T-helper 2 cell (primary cell): ENCODE results near the gene CRHR1.

Experiments used
- DNase-seq, 5 experiments: peaks; one replicate each; pipeline versions ENCODE4 v3.0.0 to v3.0.0-alpha.2; 2012 to 2022

The CRHR1 gene

DNA sequence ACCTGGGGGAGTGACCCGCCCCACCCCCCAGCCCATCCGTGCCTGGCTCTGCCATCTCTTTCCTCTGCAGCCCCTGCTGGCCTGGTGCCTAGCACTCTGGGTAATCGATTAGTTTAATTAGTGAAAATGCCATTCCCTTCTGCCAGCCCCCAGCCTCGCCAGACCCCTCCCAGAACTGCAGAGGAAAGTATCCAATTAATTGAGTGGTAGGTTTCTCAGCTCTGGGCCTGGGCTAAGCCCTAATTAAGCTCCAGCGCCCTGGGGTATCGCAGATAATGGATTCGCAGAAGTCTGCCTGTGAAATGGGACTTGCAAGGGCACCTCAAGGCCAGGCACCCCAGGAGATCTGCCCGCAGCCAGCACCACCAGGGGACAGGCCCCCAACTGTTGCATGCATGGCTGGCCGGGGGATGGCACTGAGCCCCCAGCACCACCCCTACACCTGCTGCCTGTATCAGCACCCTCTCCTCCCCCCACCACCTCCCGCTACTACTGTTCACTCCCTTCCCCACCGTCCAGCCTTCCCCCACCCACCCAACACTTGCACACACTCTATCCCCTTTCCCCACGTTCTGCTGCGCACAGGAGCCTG lies 40.9 kb downstream of the CRHR1 start:
- no peak for DNase-seq

DNA sequence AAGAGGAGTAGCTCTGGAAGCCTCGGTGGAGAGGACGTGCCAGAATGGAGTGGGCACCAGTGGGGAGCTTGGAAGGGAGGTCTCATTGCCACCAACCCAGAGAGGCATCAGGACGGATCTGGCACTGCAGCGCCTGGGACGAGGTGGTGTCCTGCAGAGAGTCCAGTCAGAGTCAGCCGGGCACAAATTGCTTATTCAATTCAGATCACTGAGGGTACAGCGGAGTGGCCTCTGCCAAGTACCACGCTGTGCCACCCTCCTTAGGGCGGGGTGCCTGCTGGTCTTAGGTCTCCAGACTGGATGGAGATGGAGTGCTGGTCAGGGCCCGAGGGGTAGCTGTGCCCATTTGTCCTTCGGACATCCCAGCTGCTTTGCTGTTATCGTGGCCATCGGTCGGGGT lies 41.7 kb downstream of the CRHR1 start:
- no peak for DNase-seq

- no peak for DNase-seq
These were observed 42.9 kb downstream of the CRHR1 start for GRCh38 chr17:45826919-45827588.

GRCh38 chr17:45828171-45828570 lies 44.1 kb downstream of the CRHR1 start:
- no peak for DNase-seq

DNA sequence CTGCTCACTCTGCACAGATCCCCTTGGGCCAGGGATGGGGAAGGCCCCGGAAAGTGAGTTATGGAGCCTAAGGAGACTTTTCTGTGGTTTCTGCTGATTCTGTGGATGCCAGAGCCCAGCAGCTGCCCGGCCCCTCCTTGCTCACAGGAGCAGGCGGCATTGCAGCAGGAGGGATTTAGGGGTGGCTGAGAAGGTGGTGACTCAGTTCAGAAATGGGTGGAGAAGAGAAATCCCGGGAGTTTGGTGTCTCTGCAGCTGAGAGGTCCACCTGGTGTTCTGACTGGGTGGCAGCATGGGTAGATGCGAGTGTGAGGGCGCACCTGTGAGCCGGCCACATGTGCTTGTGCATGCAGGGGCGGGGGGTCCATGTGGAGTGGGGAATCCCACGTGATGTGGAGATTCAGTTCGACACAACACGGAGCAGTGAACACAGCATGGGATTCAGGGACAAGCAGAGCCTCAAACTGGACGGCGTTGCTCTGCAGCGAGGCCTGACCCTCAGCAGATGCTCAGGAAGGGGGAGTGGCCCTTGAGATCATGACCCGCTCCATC lies 44.5 kb downstream of the CRHR1 start:
- no peak for DNase-seq

GRCh38 chr17:45833920-45834319 lies 49.8 kb downstream of the CRHR1 start:
- DNase-seq = no peak

- no peak for DNase-seq
These were observed 50.6 kb downstream of the CRHR1 start for GRCh38 chr17:45834471-45835396.

GRCh38 chr17:45835481-45835880 lies 51.4 kb downstream of the CRHR1 start:
- DNase-seq = no peak

DNA sequence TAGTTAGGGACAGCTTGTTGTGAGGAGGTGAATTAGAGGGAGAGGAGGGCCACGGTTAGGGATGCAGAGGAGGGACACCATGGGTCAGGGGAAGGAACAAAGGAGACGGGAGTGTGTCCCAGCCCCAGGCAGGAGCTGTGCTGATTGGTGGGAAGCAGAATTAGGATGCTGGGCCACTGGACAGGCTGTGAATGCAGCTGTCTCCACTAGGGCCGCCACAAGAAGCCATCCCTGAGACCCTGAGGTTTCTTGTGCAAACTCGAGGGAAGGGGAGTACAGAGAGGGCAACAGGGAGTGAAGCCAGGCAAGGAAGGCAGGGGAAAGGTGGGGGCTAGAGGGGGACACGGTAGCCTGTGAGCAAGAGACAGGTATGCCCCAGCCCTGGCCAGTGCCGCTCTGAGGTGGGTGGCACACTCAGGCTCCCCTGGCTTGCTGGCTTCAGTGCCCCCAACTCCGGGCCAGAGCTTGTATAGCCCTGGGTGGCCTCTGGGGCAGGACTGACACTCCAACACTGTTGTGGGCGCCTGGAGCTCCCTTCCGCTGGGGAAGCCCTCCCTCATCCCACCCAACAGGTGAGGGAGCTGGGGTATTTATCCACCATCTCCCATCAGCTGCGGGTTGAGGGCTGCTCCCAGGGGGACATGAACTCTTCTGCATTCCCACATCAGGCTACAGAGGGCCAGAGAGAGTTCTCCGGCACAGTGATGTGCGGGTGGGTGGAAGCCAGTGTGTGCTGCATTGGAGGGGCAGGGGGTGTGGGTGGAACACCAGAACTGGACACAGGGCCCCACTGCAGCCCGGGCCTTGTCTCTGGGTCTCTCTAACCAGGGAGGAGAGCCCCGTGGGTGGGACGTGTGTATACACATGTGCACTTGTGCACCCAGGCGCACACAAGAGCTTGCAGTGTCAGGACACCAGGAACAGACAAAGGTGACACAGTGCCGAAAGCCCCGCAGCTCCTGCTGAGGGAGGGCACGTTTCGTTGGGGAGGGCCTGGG lies 52.2 kb downstream of the CRHR1 start:
- DNase-seq = no peak

- no peak for DNase-seq
These were observed 53.1 kb downstream of the CRHR1 start for GRCh38 chr17:45837187-45837586.

- DNase-seq = no peak
These were observed 53.5 kb downstream of the CRHR1 start for GRCh38 chr17:45837603-45838002.

DNA sequence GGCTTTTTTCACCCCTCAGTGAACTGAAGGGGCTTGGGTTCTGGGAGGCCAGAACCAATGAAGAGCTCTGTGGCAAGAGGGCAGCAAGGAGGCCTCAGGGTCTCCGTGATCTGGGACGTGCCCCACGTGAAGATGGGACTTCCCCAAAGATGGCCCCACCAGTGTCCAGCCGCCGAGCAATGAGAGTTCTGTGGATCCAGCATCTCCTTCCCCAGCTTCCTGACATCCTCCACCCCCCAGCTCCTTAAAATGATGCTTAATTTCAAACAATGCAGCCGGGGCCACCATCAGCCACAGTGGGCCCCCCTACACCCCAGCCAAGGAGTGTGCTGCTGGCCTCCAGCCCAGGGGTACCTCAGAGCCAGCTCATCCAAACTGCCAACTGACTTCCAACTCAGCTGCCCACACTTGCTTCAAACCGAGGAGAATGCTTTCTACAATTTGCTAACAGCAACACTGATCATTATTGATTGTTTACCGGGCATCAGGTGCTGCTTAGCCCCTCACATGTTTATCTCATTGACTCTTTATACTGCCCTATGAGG lies 54.7 kb downstream of the CRHR1 start:
- no peak for DNase-seq

DNA sequence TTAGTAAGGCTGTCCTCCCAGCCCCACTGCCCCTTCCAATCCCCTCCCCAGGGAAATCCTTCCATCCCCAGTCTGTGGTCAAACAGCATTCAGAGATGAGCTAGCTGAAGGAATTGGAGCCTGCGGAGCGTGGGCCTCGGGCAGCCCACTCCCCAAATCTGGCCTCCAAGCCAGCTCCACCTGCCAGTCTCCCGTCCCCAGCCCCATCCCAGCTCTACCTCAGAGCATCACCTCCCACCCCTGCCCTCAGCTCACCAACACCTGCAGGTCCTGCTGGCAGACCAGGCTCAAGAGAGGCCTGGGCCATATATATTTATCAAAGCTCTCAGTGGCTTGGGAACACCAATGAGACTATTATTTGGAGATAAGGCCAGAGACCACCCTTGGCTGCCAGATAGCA lies 55.3 kb downstream of the CRHR1 start:
- no peak for DNase-seq

- no peak for DNase-seq
These were observed 57.1 kb downstream of the CRHR1 start for GRCh38 chr17:45841186-45841585.

GRCh38 chr17:45841883-45842525 lies 57.9 kb downstream of the CRHR1 start:
- DNase-seq = no peak

DNA sequence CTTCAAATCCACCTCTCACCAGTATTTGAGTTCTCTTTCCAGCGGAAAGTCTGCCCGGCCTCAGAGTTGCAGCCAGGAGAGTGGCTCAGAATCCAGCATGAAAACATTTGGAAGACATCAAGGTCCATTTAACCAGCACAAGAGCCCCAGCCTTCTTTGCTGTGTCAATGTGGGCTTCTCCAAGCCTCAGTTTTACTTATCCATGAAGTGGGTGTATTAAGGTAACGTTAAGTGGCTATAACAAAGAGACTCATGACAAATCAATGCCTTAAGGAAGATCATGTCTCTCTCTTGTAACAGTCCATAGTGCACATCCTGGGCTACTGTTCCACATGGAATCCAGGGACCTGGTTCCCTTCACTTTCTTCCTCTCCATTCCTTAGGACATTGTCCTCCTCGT lies 59.6 kb downstream of the CRHR1 start:
- no peak for DNase-seq

DNA sequence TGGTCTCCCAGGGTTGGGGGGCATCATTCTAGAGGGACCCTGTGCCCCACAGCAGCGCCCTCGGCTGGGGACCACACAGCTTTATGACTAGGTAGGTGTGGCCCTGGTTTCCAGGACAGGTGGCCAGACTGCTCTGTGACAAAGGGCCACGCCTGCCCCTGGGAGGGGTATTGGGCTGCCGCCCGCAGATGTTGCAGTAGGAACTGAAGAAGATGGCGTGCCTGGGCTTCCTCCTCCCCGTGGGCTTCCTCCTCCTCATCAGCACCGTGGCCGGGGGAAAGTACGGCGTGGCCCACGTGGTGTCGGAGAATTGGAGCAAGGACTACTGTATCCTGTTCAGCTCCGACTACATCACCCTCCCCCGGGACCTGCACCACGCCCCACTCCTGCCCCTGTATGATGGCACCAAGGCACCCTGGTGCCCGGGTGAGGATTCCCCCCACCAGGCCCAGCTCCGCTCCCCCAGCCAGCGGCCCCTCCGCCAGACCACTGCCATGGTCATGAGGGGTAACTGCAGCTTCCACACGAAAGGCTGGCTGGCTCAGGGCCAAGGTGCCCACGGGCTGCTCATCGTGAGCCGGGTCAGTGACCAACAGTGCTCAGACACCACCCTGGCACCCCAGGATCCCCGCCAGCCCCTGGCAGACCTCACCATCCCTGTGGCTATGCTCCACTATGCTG lies 60.7 kb downstream of the CRHR1 start, which contains the start of gene SPPL2C:
Gene SPPL2C (plus strand): TSS at position 187 of the 681 bp plus-strand sequence. CDS start 26 bp downstream, at position 213.
- no peak for DNase-seq

GRCh38 chr17:45845376-45846185 lies 61.5 kb downstream of the CRHR1 start:
- DNase-seq = no peak

DNA sequence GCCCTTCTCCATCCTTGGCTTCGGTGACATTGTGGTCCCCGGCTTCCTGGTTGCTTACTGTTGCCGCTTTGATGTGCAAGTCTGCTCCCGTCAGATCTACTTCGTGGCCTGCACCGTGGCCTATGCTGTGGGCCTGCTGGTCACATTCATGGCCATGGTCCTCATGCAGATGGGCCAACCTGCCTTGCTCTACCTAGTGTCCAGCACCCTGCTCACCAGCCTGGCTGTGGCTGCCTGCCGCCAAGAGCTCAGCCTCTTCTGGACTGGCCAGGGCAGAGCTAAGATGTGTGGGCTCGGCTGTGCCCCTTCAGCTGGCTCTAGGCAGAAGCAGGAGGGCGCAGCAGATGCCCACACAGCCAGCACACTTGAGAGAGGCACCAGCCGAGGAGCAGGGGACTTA lies 62.1 kb downstream of the CRHR1 start:
- DNase-seq = no peak

DNA sequence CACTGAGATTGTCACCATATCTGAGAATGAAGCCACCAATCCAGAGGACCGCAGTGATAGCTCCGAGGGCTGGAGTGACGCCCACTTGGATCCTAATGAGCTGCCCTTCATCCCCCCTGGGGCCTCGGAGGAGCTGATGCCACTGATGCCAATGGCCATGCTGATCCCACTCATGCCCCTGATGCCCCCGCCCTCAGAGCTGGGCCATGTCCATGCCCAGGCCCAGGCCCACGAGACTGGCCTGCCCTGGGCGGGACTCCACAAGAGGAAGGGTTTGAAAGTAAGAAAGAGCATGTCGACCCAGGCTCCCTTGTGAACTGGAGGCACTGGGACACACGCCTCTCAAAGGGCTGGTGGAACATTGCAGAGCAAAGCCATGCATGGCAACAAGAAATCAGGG lies 62.5 kb downstream of the CRHR1 start:
- DNase-seq = no peak
